Measurements from ENCODE around the gene SLC13A4. TPM values are rescaled to one million over a fixed set of nuclear protein-coding genes. Genes with fewer than 3 reads are reported as not detected.

The SLC13A4 gene
- total RNA-seq, 1 experiment from 2014 or later = not detected

- no peak for ATAC-seq
- CTCF ChIA-PET = no interaction called here
- H3K4me1 ChIP-seq (ENCODE audit: control insufficient read depth, insufficient read depth, low read length) = no peaks in the 10 kb centered on the region
- no peak overlapping the region for H3K27ac ChIP-seq (ENCODE audit: low read length)
- H3K9me3 ChIP-seq (ENCODE audit: control insufficient read depth, insufficient read depth, low read depth, low read length) = no peaks in the 10 kb centered on the region
- in situ Hi-C loops (cut with HindIII; ENCODE audit: low pct_unique_long_range_greater_than_20kb, low sequenced_read_pairs) = no loop called here
- TF ChIP-seq TCF7L2 (IDR thresholded peaks at IDR 0.05; ENCODE audit: low read depth, low read length) = no peak
- TF ChIP-seq SIN3A (IDR thresholded peaks at IDR 0.05; ENCODE audit: borderline replicate concordance, insufficient read depth, low read depth, low read length) = no peak
- TF ChIP-seq REST (IDR thresholded peaks at IDR 0.05; ENCODE audit: insufficient read depth in 1 of 2, low read depth in 2 of 2, low read length in 1 of 2) = no peak
- no peak for TF ChIP-seq POLR2AphosphoS5 (IDR thresholded peaks at IDR 0.05; ENCODE audit: low read depth, low read length)
- no peak for TF ChIP-seq CTCF (IDR thresholded peaks at IDR 0.05)
- H3K36me3 ChIP-seq (ENCODE audit: control insufficient read depth, insufficient read depth, low read length) = no peaks in the 10 kb centered on the region
- no peak for DNase-seq (ENCODE audit: low read depth, low spot score)
- intact Hi-C loops (cut with micrococcal nuclease; ENCODE audit: unreplicated experiment) = no loop called here
- no TSS peak for BruUV-seq (replicated peaks)
- POLR2A ChIA-PET = no interaction called here
- H3K4me3 ChIP-seq (ENCODE audit: low read depth in 2 of 2, low read length in 2 of 2) = no peak overlapping the region
- no peaks in the 10 kb centered on the region for H3K27me3 ChIP-seq (ENCODE audit: control insufficient read depth, insufficient read depth, low read length)
Observed at GRCh38 chr7:135707570-135707966, 20.4 kb downstream of the SLC13A4 start.

- H3K27me3 ChIP-seq (ENCODE audit: control insufficient read depth, insufficient read depth, low read length) = no peaks in the 10 kb centered on the region
- in situ Hi-C loops (cut with HindIII; ENCODE audit: low pct_unique_long_range_greater_than_20kb, low sequenced_read_pairs) = no loop called here
- ChIA-PET POLR2A (no interaction called here), CTCF (no interaction called here)
- H3K27ac ChIP-seq (ENCODE audit: low read length) = no peak overlapping the region
- no peak for DNase-seq (ENCODE audit: low read depth, low spot score)
- no peaks in the 10 kb centered on the region for H3K4me1 ChIP-seq (ENCODE audit: control insufficient read depth, insufficient read depth, low read length)
- no peaks in the 10 kb centered on the region for H3K9me3 ChIP-seq (ENCODE audit: control insufficient read depth, insufficient read depth, low read depth, low read length)
- no peak for ATAC-seq
- BruUV-seq (replicated peaks) = no TSS peak
- intact Hi-C loops (cut with micrococcal nuclease; ENCODE audit: unreplicated experiment) = no loop called here
- TF ChIP-seq TCF7L2 (IDR thresholded peaks at IDR 0.05; ENCODE audit: low read depth, low read length) (no peak), POLR2AphosphoS5 (IDR thresholded peaks at IDR 0.05; ENCODE audit: low read depth, low read length) (no peak), SIN3A (IDR thresholded peaks at IDR 0.05; ENCODE audit: borderline replicate concordance, insufficient read depth, low read depth, low read length) (no peak), CTCF (IDR thresholded peaks at IDR 0.05) (no peak), REST (IDR thresholded peaks at IDR 0.05; ENCODE audit: insufficient read depth in 1 of 2, low read depth in 2 of 2, low read length in 1 of 2) (no peak)
- no peaks in the 10 kb centered on the region for H3K36me3 ChIP-seq (ENCODE audit: control insufficient read depth, insufficient read depth, low read length)
- H3K4me3 ChIP-seq (ENCODE audit: low read depth in 2 of 2, low read length in 2 of 2) = no peak overlapping the region
Observed at GRCh38 chr7:135706858-135707569, 21.0 kb downstream of the SLC13A4 start.
